ENCODE measurements around the gene MGLL.

- TF ChIP-seq CTCF (IDR thresholded peaks at IDR 0.05 in 2 of 3, conservative IDR thresholded peaks at IDR 0.05 in 1 of 3; ENCODE audit: borderline replicate concordance in 1 of 3, insufficient read depth in 1 of 3, low read depth in 2 of 3, low read length in 2 of 3): no peak
- no peak for TF ChIP-seq ATF3 (IDR thresholded peaks at IDR 0.05)
- TF ChIP-seq EZH2 (IDR thresholded peaks at IDR 0.05): no peak
- TF ChIP-seq YY1 (IDR thresholded peaks at IDR 0.05; ENCODE audit: extremely low read depth, insufficient replicate concordance, low read depth, low read length): no peak
- no peak for TF ChIP-seq POLR2A (IDR thresholded peaks at IDR 0.05; ENCODE audit: borderline replicate concordance, extremely low read depth, insufficient read depth, insufficient read length)
- no peak for TF ChIP-seq EZH2phosphoT487 (IDR thresholded peaks at IDR 0.05; ENCODE audit: borderline replicate concordance)
- no peak for TF ChIP-seq ELF1 (IDR thresholded peaks at IDR 0.05; ENCODE audit: borderline replicate concordance, low read depth)
- no peak for TF ChIP-seq CEBPB (IDR thresholded peaks at IDR 0.05; ENCODE audit: low read depth)
- TF ChIP-seq ZFX (IDR thresholded peaks at IDR 0.05): no peak
- no peak for TF ChIP-seq REST (IDR thresholded peaks at IDR 0.05; ENCODE audit: low read depth)
- no peak for TF ChIP-seq POLR2AphosphoS5 (IDR thresholded peaks at IDR 0.05; ENCODE audit: low read depth, low read length)
- TF ChIP-seq EGR1 (IDR thresholded peaks at IDR 0.05; ENCODE audit: low read depth): no peak
- no peak for TF ChIP-seq ZBTB33 (IDR thresholded peaks at IDR 0.05; ENCODE audit: extremely low read depth, insufficient replicate concordance, low read length)
- no peak for TF ChIP-seq SRF (IDR thresholded peaks at IDR 0.05; ENCODE audit: low read depth)
Measured at GRCh38 chr3:127785711-127786265, 36.5 kb downstream of the MGLL start.
